CD4-positive, alpha-beta T cell treated with Interleukin-17A for 1 hour (primary cell): Measurements from ENCODE around the gene SRI.

Source experiments
- DNase-seq: peaks from one replicate; pipeline ENCODE4 v3.0.0-alpha.2; 2020

Gene SRI

DNA sequence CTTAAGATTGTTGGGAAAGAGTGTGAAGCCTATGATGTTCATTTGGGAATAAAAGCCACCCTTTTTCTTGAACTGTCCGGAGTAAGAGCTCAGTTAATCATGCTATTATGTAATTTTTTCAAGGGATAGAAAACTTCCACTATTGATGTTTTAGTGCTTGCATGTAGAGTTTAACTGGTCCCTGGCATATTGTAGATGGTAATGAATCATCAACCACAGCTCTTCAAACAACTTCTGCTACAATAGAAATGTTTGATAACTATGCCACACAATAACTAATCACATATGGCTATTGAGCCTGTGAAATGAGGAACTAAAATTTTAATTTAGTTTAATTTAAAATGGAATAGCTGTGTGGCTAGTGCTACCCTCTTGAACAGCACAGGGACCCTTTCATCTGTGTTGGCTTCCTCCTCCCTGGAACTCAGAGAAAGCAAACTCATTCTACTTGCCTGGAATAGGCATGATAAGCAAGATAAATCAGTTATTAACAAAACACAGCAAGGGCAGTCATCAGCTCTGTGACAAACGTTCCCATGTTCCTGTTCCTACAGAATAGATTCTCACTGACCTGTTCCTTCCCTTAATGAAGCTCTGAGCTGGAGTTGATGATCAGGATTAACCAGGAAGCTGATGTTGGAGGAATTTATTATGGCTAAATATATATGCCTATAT lies 4.9 kb upstream of the SRI start:
- DNase-seq, result no peak

DNA sequence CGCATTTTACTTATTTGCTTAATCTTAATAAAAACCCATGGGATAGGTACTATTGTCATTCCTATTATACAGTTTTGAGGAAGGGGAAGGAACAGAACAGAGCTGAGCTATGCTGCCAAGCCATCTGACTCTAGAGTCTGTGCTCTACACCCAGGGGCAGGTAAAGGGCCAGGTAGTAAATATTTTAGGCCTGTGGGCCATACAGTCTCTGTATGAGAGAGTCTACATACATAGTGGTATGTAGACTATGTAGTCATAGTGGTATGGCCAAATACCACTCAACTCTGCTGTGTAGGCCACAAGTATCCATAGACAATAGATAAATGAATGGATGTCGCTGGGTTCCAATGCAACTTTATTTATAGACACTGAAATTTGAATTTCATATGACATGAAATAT lies 3.4 kb upstream of the SRI start:
- no peak for DNase-seq

DNA sequence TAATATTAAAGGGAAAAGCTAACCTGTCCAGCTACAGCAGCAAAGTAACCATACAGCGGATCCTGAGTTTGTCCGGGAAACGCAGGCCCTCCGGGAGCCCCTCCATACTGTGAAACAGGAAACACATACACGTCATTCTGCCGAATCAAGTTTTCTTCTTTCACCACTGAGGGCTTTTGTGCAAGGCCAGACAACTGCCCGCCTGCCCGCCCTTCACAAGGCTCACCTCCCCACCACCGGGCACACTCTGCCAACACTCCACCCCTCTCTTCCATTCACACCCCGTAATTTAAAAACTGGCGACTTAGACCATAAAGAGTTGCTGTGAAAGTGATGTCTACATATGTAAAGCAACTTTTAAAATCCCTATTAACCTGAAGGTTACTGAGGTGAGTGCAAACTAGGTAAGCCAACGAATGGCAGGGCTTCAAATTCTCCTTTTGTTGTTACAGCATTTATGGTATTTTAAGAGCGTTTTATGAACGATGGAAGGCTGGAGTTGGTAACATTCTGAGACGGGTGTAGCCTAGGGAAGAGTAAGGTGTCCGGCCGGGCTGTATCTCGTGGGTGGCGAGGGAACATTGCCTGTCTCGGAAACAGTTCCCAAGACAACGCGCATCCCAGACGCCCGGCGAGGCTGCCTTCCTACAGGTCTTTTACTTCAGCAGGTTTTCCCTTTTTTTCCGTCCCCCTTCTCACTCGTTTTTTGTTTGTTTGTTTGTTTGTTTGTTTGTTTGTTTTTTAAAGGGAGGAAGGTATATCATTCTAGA lies 817 bp downstream of the SRI start:
- DNase-seq, result peak; percentile 59

DNA sequence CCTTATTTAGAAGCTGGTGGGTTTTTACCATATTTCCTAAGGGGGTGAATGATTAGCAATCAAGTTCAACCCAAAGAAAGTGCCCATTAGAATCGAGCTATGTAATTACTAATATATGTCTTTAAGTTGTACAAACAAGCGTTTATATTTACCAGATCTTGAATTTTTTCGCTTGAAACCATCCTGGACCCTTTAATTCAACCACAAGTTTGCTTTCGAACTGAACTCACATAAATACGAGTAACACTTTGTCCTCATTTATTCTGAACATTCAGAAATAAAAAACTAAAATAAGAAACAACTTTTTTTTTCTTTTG lies 1.5 kb downstream of the SRI start:
- DNase-seq, result no peak

DNA sequence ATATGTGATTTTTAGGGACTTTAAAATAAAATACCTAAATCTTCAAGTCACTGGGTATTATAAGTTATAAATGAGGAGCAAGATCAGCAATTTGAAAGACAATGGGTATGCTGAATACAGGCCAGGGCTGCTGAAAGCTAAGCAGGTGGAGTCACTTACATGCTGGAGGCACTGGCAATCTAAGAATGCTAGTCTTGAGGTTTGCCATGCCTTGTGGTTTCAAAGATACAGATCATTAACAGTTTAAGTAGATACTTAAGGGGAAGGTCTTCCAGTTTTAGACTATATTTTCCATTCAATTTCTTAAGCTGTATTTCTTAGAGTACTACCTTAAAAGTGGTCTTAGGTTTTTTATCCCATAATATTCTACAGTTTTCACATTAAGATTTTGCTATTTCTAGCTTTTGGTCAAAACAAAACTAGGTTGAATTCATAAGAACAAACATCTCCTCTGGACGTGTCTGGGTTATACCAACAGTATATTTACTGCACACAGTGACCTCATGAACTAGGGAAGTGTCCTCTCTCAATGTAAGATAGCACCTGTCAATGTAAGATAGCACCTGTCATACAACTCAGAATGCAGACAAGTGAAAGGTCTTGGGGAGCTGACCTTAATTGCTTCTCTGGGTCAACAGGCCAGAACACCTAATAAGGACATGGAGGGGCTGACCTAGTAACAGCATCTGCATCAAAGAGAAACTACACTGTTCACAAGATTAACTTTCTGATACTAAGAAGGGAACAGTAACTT lies 2.0 kb downstream of the SRI start:
- DNase-seq, result peak; percentile 45

DNA sequence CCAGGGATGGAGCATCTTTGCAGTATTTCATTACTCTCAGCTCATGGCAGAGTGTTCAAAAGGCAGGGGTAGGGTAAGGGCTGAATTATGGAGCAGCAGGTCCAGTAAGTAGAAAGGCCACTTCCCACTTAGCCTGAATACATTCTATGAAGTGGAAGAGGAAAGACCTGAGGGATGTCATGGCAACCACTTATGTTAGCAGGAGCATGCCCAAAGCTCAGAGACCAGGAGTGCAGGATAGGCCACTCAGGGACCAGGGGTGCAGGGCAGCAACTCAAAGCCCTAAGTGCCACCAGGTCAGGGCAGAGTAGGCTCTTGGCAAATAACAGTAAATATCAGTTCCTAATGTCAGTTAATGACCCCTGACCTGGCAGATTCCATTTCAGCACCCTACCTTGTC lies 3.6 kb downstream of the SRI start:
- DNase-seq, result no peak

DNA sequence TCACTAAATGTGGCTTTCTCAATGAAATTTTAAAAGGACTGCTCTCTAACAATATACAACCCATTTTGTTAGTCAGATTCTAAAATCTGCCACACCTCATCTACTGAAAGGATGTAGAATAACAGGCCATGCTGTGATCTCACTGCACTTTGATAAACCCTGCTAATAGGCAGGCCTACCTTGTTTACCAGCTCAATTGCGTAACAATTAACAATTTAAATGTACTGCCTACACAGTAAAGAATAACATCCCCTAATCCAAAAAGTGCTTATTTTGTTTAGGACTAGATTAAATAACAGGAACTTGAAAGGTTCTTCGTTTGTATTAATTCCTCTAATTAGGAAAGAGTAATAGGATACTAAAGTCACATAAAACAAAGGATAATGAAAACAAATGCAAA lies 4.5 kb downstream of the SRI start:
- no peak for DNase-seq

GRCh38 chr7:88214456-88214855 lies 5.4 kb downstream of the SRI start:
- no peak for DNase-seq

DNA sequence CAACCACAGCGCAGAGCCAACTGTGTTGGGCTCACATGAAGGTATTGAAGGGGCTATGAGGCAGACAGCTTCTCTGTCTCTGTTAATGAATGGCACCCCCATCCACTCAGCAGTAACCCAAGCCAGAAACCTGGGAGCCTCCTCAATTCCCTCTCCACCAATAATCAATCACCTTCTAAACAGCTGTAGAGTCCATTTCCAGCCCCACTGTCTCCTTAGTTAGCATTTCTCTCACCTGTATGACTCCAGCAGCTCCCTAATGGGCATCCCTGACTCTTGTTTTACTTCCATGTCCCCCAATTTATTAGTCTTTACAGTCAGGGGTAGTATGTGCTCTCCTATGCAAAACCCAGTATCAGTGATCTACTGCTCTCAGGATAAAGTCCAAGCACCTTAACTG lies 6.9 kb downstream of the SRI start:
- DNase-seq, result no peak

DNA sequence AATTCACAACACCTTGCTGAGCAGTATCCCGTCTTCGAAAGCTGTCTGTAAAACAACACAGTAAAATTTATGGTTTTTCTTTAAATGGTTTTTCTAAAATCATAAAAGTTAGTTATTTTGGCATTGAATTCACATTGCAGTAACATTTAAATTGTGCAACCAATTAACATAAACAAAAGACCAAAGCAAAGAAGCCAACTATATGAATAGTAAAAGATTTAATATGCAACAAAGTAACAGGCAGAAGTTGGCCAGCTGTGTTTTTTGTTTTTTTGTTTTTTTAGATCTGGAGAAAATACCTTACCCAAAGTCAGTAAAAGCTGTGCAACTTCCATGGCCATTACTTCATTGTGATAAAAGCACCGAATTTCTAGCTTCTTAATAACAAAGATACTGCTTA lies 11.3 kb downstream of the SRI start:
- no peak for DNase-seq

- DNase-seq, result no peak
These were observed 13.6 kb downstream of the SRI start for GRCh38 chr7:88206254-88206653.

DNA sequence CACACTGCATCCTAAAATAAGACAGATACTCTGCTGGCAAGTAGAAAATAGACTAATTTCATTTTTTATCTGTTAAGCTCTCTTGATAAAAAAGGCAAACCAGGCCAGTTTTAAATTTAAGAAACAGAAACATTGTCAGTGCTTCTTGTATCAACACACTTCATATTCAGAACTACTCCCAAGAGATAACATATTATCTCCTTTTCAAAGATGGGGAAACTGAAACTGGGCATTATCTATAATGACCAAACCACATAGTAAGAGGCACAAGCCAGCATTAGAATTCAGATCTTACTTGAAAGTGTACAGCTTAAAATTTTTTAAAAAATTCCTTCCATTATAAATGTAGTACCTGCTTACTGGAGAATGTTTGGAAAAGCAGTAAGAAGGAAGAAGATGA lies 14.7 kb downstream of the SRI start:
- DNase-seq, result no peak

DNA sequence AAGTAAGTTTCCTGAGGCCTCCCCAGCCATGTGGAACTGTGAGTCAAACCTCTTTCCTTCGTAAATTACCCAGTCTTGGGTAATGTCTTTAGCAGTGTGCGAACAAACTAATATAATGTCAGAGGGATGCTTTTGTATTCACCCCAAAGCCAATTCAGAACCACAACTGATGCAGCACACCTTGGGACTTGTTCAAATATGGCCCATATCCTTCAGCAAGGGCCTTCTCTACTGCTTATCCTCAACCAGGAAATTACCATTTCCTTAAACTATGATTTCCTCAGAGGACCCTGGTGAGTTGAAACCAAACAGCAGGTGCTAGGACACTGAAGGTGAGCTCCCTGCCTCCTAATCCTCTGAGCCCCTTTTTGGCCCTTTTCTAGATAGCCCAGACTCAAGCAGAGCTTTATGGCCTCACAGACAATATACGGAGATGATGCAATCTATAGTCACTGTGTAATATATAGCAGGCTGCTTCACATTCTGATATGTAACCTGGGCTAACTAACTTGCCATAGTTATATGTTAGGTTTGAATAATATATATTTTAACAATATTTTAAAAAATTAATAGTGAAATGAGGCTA lies 15.2 kb downstream of the SRI start:
- DNase-seq, result no peak

GRCh38 chr7:88203401-88203800 lies 16.4 kb downstream of the SRI start:
- DNase-seq, result no peak

DNA sequence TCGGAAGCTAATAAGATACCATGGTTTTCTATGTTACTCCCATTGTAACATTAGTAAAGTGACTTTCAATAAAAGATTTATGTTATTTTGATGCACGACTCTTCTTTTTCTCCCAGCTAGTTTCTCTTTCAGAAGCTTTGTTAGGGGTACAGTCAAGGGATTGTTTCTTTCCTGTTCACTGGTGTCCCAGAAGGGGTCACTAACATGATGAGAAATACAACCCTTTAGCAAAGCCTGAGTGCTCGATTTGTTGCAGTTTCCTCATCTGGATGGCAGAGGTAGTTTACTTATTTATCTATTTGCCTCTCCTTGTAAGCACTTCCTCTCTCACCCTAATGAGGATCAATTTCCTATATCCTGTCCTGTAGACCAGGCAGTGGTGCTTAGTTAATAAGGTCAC lies 17.0 kb downstream of the SRI start:
- DNase-seq, result peak; percentile 6

DNA sequence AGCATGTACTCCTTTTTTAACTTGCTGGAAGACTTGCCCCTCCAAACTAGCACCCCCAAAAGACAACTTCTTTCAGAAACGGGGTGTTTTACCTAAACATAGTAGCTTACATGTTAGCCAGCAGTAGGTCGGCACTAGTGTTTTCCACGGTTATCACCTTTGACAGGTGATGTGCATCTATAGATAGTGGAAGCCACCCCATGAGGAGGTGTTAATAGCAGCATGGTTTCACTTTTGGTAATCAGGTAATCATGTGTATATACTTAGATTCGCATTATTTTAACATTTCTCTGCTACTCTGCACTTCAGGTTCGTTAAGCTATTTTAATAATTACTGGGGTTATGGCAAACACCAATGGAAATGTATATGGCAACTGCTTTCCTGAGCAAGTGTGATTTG lies 17.6 kb downstream of the SRI start:
- no peak for DNase-seq

GRCh38 chr7:88201305-88201704 lies 18.5 kb downstream of the SRI start:
- DNase-seq, result no peak

DNA sequence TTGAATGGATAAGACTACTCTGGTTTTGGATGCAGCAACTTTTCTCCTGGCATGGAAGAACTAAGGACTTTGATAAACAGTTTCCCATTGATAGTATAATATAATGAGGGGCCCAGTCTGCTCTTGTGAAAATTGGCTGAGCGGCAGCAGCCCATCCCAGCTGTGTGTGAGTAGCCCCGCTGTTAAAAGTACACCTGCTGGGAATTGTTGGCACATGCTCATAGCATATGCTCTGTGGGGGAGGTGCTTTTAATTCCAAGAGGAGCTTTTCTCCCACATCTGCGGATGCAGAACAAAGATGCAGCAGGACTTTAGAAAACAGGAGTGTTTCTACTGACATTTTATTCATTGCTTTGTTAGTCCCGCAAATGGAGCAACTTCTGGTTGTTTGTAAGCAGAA lies 19.0 kb downstream of the SRI start:
- no peak for DNase-seq

- DNase-seq, result no peak
These were observed 19.6 kb downstream of the SRI start for GRCh38 chr7:88200261-88200660.

DNA sequence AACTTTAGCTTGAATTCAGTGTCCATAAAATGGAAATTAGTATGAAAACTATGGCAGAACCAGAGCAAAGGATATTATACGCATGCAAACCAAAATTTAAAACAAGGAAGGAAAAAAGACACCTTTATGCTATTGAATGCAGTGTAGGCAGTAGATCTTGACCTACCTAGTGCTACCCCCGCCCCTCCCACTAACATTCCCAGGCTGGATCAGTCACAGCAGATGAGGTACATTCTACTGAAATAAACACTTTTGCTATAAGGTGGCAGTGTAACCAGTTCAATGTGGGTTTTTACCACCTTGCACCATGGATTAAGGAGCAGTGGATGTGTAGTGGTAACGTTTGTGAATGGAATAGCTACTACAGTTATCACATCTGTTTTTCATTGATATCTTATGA lies 27.9 kb downstream of the SRI start:
- DNase-seq, result no peak

DNA sequence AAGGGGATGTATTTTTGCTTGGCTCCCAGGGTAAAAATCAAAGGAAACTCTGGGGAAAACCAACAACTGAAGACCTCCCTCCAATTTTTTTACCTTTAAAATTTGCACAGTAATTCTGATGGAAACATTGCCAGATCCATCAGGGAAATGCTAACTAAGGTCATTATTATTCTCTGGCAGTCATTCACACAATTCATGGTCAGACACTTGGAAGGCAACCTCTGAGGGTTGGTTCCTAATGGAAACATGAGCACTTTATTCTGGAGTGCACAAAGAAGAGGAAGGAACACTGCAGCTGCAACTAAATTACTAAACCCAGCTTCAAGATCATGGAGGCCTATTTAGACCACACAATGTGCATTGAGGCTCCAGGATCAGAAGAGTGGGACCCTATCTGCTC lies 34.2 kb downstream of the SRI start:
- no peak for DNase-seq

- DNase-seq, result no peak
These were observed 35.0 kb downstream of the SRI start for GRCh38 chr7:88184848-88185304.

DNA sequence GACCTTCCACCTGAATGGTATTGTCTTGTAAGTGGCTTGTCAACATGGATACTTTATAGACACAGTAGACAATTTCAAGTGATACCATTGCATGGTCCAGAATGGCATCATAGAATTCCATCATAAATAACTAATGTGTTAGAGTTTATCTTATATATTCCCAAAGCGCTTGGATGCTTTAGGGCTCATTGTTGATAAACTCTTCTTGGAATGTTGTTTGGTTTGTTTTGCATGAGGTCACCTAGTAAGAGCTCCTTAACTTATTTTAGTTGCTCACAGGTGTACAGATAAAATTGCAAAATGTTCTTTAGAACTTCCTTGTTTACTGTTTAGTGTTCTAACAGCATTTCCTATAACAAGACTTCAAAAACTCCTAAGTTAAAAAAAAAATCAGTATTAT lies 36.8 kb downstream of the SRI start:
- no peak for DNase-seq

- no peak for DNase-seq
These were observed 43.6 kb downstream of the SRI start for GRCh38 chr7:88176190-88176589.
